Lower lobe of right lung (tissue), 2 donors: ENCODE data around the gene MCM3. TPM values are rescaled to one million over a fixed set of nuclear protein-coding genes. Genes with fewer than 3 reads are reported as not detected.

Experiments
- ATAC-seq, 2 donors: fragments of 200-7000 bp; cut with Tn5 transposase; one replicate each; pipeline ENCODE4 v1.9.1; 2020 to 2022; ENCODE audit warnings: mild to moderate bottlenecking in 2 of 2, moderate library complexity in 2 of 2
- DNase-seq: peaks from one replicate; pipeline ENCODE4 v3.0.0-alpha.2; 2020
- H3K27ac ChIP-seq: fragments of 200-600 bp; one replicate; pipeline ENCODE4 v1.8.0; 2022
- H3K27me3 ChIP-seq: fragments of 200-600 bp; one replicate; pipeline ENCODE4 v1.8.0; 2022; ENCODE audit warnings: low read depth
- H3K36me3 ChIP-seq: fragments of 200-600 bp; one replicate; pipeline ENCODE4 v1.8.0; 2022; ENCODE audit warnings: mild to moderate bottlenecking
- H3K4me1 ChIP-seq: fragments of 200-600 bp; one replicate; pipeline ENCODE4 v1.8.0; 2022
- H3K4me3 ChIP-seq: fragments of 200-600 bp; one replicate; pipeline ENCODE4 v1.8.0; 2022; ENCODE audit warnings: mild to moderate bottlenecking
- H3K9me3 ChIP-seq: fragments of 200-600 bp; one replicate; pipeline ENCODE4 v1.8.0; 2022
- intact Hi-C: fragments of 100-400 bp; cut with DNase I; formaldehyde crosslinking; loops from one replicate; pipeline ENCODE4 v1.11.0; 2022
- total RNA-seq: library from RNA; stranded (reverse); fragmentation: NEBNext Ultra II Directional; extraction: Animal tissue kit (Norgen Biotek cat#: 25700); gene quantifications from one replicate; pipeline ENCODE4 v1.2.1, GENCODE V29; 2021
- TF ChIP-seq, protein P1 (sequence below): fragments of 200-600 bp; IDR thresholded peaks from one replicate; pipeline ENCODE4 v1.8.0; 2022; ENCODE audit warnings: antibody characterized with exemption, mild to moderate bottlenecking
- donor health status: DM: no; HTN: yes; CAD: no; lungs with severe emphysema.

Gene MCM3
- total RNA-seq, 1 donor from 2014 or later, result 25.6 TPM

- Histone ChIP-seq H3K27ac (no peak overlapping the region), H3K4me1 (no peaks in the 10 kb centered on the region), H3K4me3 (no peak overlapping the region), H3K27me3 (no peaks in the 10 kb centered on the region), H3K36me3 (no peaks in the 10 kb centered on the region), H3K9me3 (no peaks in the 10 kb centered on the region)
- intact Hi-C loops, result no loop called here
- TF ChIP-seq, protein P1, sequence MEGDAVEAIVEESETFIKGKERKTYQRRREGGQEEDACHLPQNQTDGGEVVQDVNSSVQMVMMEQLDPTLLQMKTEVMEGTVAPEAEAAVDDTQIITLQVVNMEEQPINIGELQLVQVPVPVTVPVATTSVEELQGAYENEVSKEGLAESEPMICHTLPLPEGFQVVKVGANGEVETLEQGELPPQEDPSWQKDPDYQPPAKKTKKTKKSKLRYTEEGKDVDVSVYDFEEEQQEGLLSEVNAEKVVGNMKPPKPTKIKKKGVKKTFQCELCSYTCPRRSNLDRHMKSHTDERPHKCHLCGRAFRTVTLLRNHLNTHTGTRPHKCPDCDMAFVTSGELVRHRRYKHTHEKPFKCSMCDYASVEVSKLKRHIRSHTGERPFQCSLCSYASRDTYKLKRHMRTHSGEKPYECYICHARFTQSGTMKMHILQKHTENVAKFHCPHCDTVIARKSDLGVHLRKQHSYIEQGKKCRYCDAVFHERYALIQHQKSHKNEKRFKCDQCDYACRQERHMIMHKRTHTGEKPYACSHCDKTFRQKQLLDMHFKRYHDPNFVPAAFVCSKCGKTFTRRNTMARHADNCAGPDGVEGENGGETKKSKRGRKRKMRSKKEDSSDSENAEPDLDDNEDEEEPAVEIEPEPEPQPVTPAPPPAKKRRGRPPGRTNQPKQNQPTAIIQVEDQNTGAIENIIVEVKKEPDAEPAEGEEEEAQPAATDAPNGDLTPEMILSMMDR, result no peak
- ATAC-seq (no peak), DNase-seq (no peak)
These were observed 63.2 kb downstream of the MCM3 start for GRCh38 chr6:52221302-52221701.

DNA sequence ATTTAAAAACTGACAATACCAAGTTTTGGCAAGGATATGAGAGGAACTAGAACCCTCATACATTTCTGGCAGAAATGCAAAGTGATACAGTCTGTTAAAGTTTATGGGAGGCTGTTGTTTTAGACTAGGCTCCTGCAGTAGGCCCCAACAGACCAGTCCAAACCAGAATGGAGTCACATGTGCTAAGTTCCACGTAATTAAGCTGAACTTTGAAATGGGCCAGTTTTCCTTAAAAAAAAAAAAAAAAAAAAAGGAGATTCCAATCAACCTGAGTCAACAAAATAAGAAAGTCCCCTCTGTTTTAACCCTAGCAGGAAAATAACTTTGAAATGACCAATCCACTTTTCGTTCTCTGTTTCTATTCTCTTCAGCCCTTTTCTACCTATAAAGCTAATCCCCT lies 66.8 kb downstream of the MCM3 start:
- no peaks in the 10 kb centered on the region for H3K36me3 ChIP-seq
- intact Hi-C loops, result no loop called here
- H3K27me3 ChIP-seq, result no peaks in the 10 kb centered on the region
- H3K4me3 ChIP-seq, result no peak overlapping the region
- TF ChIP-seq, protein P1, result no peak
- no peaks in the 10 kb centered on the region for H3K4me1 ChIP-seq
- DNase-seq, result no peak
- ATAC-seq, result no peak
- no peak overlapping the region for H3K27ac ChIP-seq
- no peaks in the 10 kb centered on the region for H3K9me3 ChIP-seq

DNA sequence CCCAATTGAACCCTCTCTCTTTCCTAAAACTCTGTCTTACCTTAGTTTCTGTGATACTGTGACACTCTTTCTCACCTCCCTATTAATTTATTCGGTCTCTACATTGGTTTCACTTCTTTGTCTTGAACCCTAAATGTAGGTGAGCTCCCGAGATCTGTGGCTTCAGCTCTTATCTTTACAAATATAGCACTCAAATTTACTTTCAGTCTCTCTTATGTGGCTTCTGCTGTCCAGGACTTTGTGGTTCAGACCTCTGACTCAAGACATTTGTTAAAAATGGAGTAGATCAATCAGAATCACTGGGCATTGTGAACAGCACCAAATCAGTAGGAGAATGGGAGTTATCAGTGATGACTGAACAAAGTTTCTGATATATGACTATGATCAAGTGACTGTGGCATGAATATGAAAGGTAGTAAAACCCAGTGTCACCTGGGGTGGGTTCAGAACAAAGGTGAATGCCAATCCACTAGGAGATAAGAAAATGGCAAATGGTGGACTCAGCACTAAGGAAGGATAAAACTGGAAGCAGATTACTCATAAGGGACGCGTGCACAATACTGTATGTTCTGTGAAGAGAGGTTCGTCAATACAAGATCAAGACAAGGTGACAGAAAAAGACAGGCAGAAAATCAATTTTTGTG lies 67.5 kb downstream of the MCM3 start:
- intact Hi-C loops, result no loop called here
- H3K9me3 ChIP-seq, result no peaks in the 10 kb centered on the region
- DNase-seq (no peak), ATAC-seq (no peak)
- H3K36me3 ChIP-seq, result no peaks in the 10 kb centered on the region
- H3K27me3 ChIP-seq, result no peaks in the 10 kb centered on the region
- no peak overlapping the region for H3K4me3 ChIP-seq
- no peak overlapping the region for H3K27ac ChIP-seq
- H3K4me1 ChIP-seq, result no peaks in the 10 kb centered on the region
- TF ChIP-seq, protein P1, result no peak

- Histone ChIP-seq H3K9me3 (no peaks in the 10 kb centered on the region), H3K36me3 (no peaks in the 10 kb centered on the region), H3K27ac (no peak overlapping the region), H3K4me3 (no peak overlapping the region), H3K4me1 (no peaks in the 10 kb centered on the region), H3K27me3 (no peaks in the 10 kb centered on the region)
- DNase-seq, result no peak
- TF ChIP-seq, protein P1, result no peak
- intact Hi-C loops, result no loop called here
- no peak for ATAC-seq
These were observed 68.8 kb downstream of the MCM3 start for GRCh38 chr6:52215787-52216186.

Other genes with a start within 250 kb of the MCM3 start
- 0.09 TPM for gene PKHD1, start 197.1 kb downstream of the MCM3 start, total RNA-seq
- not detected for gene IL17A, start 98.4 kb downstream of the MCM3 start, total RNA-seq
- gene IL17F, start 40.2 kb downstream of the MCM3 start, total RNA-seq, result not detected
- 6.8 TPM for gene PAQR8, start 77.4 kb upstream of the MCM3 start, total RNA-seq
- 42.2 TPM for gene EFHC1, start 135.6 kb upstream of the MCM3 start, total RNA-seq